ENCODE measurements around the gene STX8. TPM values are rescaled to one million over a fixed set of nuclear protein-coding genes. Genes with fewer than 3 reads are reported as not detected.
"Not testable (repeated sequence)": the region's sequence is repeated elsewhere in the genome, so short reads cannot be mapped to it uniquely, and the experiment has no call there.

The STX8 gene
- total RNA-seq, 2 donors from 2014 or later, result 38.8 to 60.8 TPM

- TF ChIP-seq, protein P1, sequence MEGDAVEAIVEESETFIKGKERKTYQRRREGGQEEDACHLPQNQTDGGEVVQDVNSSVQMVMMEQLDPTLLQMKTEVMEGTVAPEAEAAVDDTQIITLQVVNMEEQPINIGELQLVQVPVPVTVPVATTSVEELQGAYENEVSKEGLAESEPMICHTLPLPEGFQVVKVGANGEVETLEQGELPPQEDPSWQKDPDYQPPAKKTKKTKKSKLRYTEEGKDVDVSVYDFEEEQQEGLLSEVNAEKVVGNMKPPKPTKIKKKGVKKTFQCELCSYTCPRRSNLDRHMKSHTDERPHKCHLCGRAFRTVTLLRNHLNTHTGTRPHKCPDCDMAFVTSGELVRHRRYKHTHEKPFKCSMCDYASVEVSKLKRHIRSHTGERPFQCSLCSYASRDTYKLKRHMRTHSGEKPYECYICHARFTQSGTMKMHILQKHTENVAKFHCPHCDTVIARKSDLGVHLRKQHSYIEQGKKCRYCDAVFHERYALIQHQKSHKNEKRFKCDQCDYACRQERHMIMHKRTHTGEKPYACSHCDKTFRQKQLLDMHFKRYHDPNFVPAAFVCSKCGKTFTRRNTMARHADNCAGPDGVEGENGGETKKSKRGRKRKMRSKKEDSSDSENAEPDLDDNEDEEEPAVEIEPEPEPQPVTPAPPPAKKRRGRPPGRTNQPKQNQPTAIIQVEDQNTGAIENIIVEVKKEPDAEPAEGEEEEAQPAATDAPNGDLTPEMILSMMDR (IDR thresholded peaks at IDR 0.05), result no peak
Observed at GRCh38 chr17:9258115-9259015, 317.3 kb downstream of the STX8 start.

DNA sequence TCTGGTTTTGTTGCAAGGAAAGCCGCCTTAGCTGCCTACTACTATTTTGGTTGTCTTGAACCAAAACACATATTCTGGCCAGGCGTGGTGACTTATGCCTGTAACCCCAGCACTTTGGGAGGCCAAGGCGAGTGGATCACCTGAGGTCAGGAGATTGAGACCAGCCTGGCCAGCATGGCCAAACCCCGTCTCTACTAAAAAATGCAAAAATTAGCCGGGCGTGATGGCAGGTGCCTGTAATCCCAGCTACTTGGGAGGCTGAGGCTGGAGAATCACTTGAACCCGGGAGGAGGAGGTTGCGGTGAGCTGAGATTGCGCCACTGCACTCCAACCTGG is 318.0 kb downstream of the STX8 start:
- H3K36me3 ChIP-seq; H3K4me3 ChIP-seq; H3K27ac ChIP-seq; H3K9me3 ChIP-seq; DNase-seq (ENCODE audit: low spot score); H3K27me3 ChIP-seq: not testable (repeated sequence)
- H3K4me1 ChIP-seq, result peaks cover 0 to 34% of the 10 kb centered on the region in 2 donors

More at GRCh38 chr17:9258115-9259015, 317.3 kb downstream of the STX8 start:
- no peak overlapping the region for H3K27ac ChIP-seq
- no peaks in the 10 kb centered on the region for H3K27me3 ChIP-seq
- H3K4me1 ChIP-seq, result peaks cover 0 to 34% of the 10 kb centered on the region in 2 donors
- H3K36me3 ChIP-seq, result no peaks in the 10 kb centered on the region
- H3K9me3 ChIP-seq, result no peaks in the 10 kb centered on the region
- no peak overlapping the region for H3K4me3 ChIP-seq
- no peak for DNase-seq (ENCODE audit: low spot score)

DNA sequence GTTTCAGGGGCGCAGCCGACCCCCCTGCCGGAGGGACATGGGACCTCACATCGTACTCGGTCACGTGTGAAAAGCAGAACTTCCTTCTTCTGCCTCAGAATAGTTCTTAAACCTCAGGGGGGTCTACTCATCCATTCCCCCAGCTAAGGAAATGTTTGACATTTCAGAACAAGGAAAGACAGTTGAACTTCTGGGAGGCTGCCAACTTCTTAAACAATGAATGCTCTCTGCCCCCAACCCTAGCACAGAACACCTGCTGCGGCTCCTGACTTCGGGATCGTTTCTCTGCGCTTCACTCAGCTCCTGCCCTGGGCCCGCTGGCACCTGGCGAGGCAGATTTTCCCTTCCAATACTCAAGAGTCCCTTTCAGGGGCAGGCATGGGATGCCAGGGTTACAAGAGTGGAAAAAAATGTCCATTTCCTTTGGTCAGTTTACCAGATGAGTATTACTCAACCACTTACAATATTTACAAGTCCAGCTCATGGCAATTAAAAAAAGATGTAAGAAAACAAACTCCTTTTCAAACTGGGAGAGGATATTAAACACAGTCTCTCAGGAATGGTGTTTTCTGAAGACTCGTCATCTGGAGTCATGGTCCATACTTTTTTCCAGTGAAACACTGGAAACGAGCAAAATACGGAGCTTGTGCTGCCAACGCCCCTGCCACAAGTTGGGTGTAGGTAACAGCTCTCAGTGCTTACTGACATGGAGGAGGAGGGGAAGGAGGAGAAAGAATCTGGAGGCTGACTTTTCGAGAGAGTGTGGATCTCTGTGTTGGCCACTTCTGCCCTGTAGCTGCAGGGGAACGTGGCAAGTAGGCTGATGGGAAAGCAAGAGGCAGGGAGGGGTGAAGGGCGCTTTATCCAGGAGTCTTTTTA is 318.6 kb downstream of the STX8 start:
- H3K9me3 ChIP-seq, result no peaks in the 10 kb centered on the region
- peaks cover 0 to 33% of the 10 kb centered on the region in 2 donors for H3K4me1 ChIP-seq
- no peaks in the 10 kb centered on the region for H3K27me3 ChIP-seq
- H3K36me3 ChIP-seq, result no peaks in the 10 kb centered on the region
- no peak overlapping the region for H3K4me3 ChIP-seq
- TF ChIP-seq, protein P1 (IDR thresholded peaks at IDR 0.05), result no peak
- H3K27ac ChIP-seq, result no peak overlapping the region
- DNase-seq (ENCODE audit: low spot score), result no peak

DNA sequence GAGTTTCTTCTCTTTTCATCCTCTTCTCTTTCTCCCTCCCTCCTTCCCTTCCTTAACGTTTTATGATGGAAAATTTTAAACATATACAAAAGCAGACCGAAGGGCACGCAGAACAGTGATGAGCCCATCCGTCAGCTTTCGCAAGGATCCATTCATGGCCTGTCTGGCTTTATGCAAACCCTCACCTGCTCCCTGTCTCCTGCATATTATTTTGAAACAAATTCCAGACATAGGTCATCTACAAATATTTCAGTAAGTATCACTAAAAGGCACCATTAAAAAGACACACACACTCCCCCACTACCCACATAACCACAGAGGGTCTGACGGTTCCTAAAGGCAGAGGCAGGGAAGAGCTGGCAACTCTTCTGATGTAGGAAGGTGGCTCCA is 319.3 kb downstream of the STX8 start:
- Histone ChIP-seq H3K9me3 (no peaks in the 10 kb centered on the region), H3K4me1 (peaks cover 0 to 26% of the 10 kb centered on the region in 2 donors), H3K27ac (no peak overlapping the region), H3K27me3 (no peaks in the 10 kb centered on the region), H3K4me3 (no peak overlapping the region), H3K36me3 (no peaks in the 10 kb centered on the region)
- no peak for DNase-seq (ENCODE audit: low spot score)
- TF ChIP-seq, protein P1 (IDR thresholded peaks at IDR 0.05), result no peak

- H3K27ac ChIP-seq, result no peak overlapping the region
- no peaks in the 10 kb centered on the region for H3K9me3 ChIP-seq
- TF ChIP-seq, protein P1 (IDR thresholded peaks at IDR 0.05), result no peak
Observed at GRCh38 chr17:9255833-9256232, 319.8 kb downstream of the STX8 start.

GRCh38 chr17:9254841-9255240 is 320.8 kb downstream of the STX8 start:
- Histone ChIP-seq H3K36me3 (no peaks in the 10 kb centered on the region), H3K4me3 (no peak overlapping the region), H3K4me1 (peaks cover 0 to 20% of the 10 kb centered on the region in 2 donors), H3K27ac (no peak overlapping the region), H3K27me3 (no peaks in the 10 kb centered on the region), H3K9me3 (no peaks in the 10 kb centered on the region)
- TF ChIP-seq, protein P1 (IDR thresholded peaks at IDR 0.05), result no peak
- no peak for DNase-seq (ENCODE audit: low spot score)

More at GRCh38 chr17:9255833-9256232, 319.8 kb downstream of the STX8 start:
- H3K27me3 ChIP-seq, result no peaks in the 10 kb centered on the region
- no peak overlapping the region for H3K4me3 ChIP-seq
- DNase-seq (ENCODE audit: low spot score), result no peak
- no peaks in the 10 kb centered on the region for H3K36me3 ChIP-seq
- peaks cover 0 to 22% of the 10 kb centered on the region in 2 donors for H3K4me1 ChIP-seq
